SK-N-SH treated with all-trans-retinoic acid at 6 μM for 48 hours (cell line): Measurements from ENCODE around the gene ATP9A.

Experiments used
- ATAC-seq: fragments of 200-7000 bp; cut with Tn5 transposase; 3 replicates; pipeline ENCODE4 v1.9.1; 2020; ENCODE audit warnings: mild to moderate bottlenecking, moderate library complexity
- ARNTL ChIP-seq: fragments of 450-650 bp; formaldehyde crosslinking; IDR thresholded peaks from 2 replicates; pipeline ENCODE4 v1.5.0; 2020; ENCODE audit warnings: low read depth, mild to moderate bottlenecking, moderate library complexity, borderline replicate concordance
- CREB5 ChIP-seq: fragments of 250-450 bp; sonication (Bioruptor Pico); IDR thresholded peaks from 2 replicates; pipeline ENCODE4 v1.5.1; 2020; ENCODE audit warnings: low read depth, mild to moderate bottlenecking, moderate library complexity
- CSDC2 ChIP-seq: fragments of 250-450 bp; sonication (Bioruptor Pico); IDR thresholded peaks from 2 replicates; pipeline ENCODE4 v1.5.0; 2020; ENCODE audit warnings: mild to moderate bottlenecking, moderate library complexity
- CSRNP3 ChIP-seq: fragments of 250-450 bp; sonication (Bioruptor Pico); IDR thresholded peaks from 2 replicates; pipeline ENCODE4 v1.5.1; 2021; ENCODE audit warnings: mild to moderate bottlenecking, moderate library complexity
- ESRRG ChIP-seq: fragments of 250-450 bp; sonication (Bioruptor Pico); IDR thresholded peaks from 2 replicates; pipeline ENCODE4 v1.6.1; 2021; ENCODE audit warnings: mild to moderate bottlenecking
- GLIS3 ChIP-seq: fragments of 250-450 bp; sonication (Bioruptor Pico); IDR thresholded peaks from 2 replicates; pipeline ENCODE4 v1.5.0; 2020; ENCODE audit warnings: mild to moderate bottlenecking, moderate library complexity
- ISL1 ChIP-seq: fragments of 250-450 bp; sonication (Bioruptor Pico); IDR thresholded peaks from 2 replicates; pipeline ENCODE4 v2.1.2; 2022; ENCODE audit warnings: mild to moderate bottlenecking, moderate library complexity
- OSR1 ChIP-seq: fragments of 250-450 bp; sonication (Bioruptor Pico); IDR thresholded peaks from 2 replicates; pipeline ENCODE4 v1.8.0; 2022; ENCODE audit warnings: moderate library complexity, mild to moderate bottlenecking, inconsistent platforms
- PATZ1 ChIP-seq: fragments of 250-450 bp; sonication (Bioruptor Pico); IDR thresholded peaks from 2 replicates; pipeline ENCODE4 v1.8.0; 2020; ENCODE audit warnings: mild to moderate bottlenecking, moderate library complexity, borderline replicate concordance
- POU6F1 ChIP-seq: fragments of 250-450 bp; sonication (Bioruptor Pico); IDR thresholded peaks from 2 replicates; pipeline ENCODE4 v1.8.0; 2021; ENCODE audit warnings: low read depth, mild to moderate bottlenecking, moderate library complexity, borderline replicate concordance
- PPARA ChIP-seq: fragments of 250-450 bp; sonication (Bioruptor Pico); IDR thresholded peaks from 2 replicates; pipeline ENCODE4 v1.5.0; 2020; ENCODE audit warnings: mild to moderate bottlenecking, borderline replicate concordance
- RARB ChIP-seq: fragments of 250-450 bp; sonication (Bioruptor Pico); IDR thresholded peaks from 2 replicates; pipeline ENCODE4 v1.8.0; 2021; ENCODE audit warnings: mild to moderate bottlenecking, moderate library complexity
- SNAI2 ChIP-seq: fragments of 250-450 bp; sonication (Bioruptor Pico); IDR thresholded peaks from 2 replicates; pipeline ENCODE4 v1.5.0; 2020; ENCODE audit warnings: mild to moderate bottlenecking, moderate library complexity
- TCF4 ChIP-seq: fragments of 250-450 bp; sonication (Bioruptor Pico); IDR thresholded peaks from 2 replicates; pipeline ENCODE4 v1.8.0; 2021; ENCODE audit warnings: mild to moderate bottlenecking, moderate library complexity, borderline replicate concordance
- TSHZ2 ChIP-seq: fragments of 250-450 bp; sonication (Bioruptor Pico); IDR thresholded peaks from 2 replicates; pipeline ENCODE4 v1.5.0; 2020; ENCODE audit warnings: mild to moderate bottlenecking, moderate library complexity
- ZC3H10 ChIP-seq: fragments of 250-450 bp; sonication (Bioruptor Pico); IDR thresholded peaks from 2 replicates; pipeline ENCODE4 v1.5.1; 2021; ENCODE audit warnings: mild to moderate bottlenecking, moderate library complexity
- ZFP30 ChIP-seq: fragments of 450-650 bp; formaldehyde crosslinking; IDR thresholded peaks from 2 replicates; pipeline ENCODE4 v1.5.0; 2022; ENCODE audit warnings: mild to moderate bottlenecking, moderate library complexity
- ZNF70 ChIP-seq: fragments of 450-650 bp; formaldehyde crosslinking; IDR thresholded peaks from 2 replicates; pipeline ENCODE4 v1.5.0; 2020; ENCODE audit warnings: mild to moderate bottlenecking, moderate library complexity
- ZNF8 ChIP-seq: fragments of 450-650 bp; formaldehyde crosslinking; IDR thresholded peaks from 2 replicates; pipeline ENCODE4 v1.5.0; 2020; ENCODE audit warnings: mild to moderate bottlenecking, moderate library complexity

The ATP9A gene

GRCh38 chr20:51583073-51583472 is 185.1 kb downstream of the ATP9A start (continued):
- no peak for TF ChIP-seq ZNF70 (CRISPR knock-in tag)

- no peak for ATAC-seq
- TF ChIP-seq CSDC2 (CRISPR knock-in tag), result no peak
- no peak for TF ChIP-seq ZNF70 (CRISPR knock-in tag)
- TF ChIP-seq ISL1, result no peak
- no peak for TF ChIP-seq ZC3H10
- TF ChIP-seq ZFP30, result no peak
- no peak for TF ChIP-seq PATZ1 (CRISPR knock-in tag)
These were observed 186.6 kb downstream of the ATP9A start for GRCh38 chr20:51581571-51581970.

GRCh38 chr20:51579137-51579536 is 189.1 kb downstream of the ATP9A start:
- ATAC-seq, result peak; percentile 67
- no peak for TF ChIP-seq GLIS3 (CRISPR knock-in tag)
- no peak for TF ChIP-seq OSR1 (CRISPR knock-in tag)
- no peak for TF ChIP-seq CSRNP3
- no peak for TF ChIP-seq CREB5 (CRISPR knock-in tag)
- TF ChIP-seq ESRRG (CRISPR knock-in tag), result no peak
- no peak for TF ChIP-seq ARNTL (CRISPR knock-in tag)
- TF ChIP-seq POU6F1 (CRISPR knock-in tag), result no peak
- TF ChIP-seq PATZ1 (CRISPR knock-in tag), result no peak
- no peak for TF ChIP-seq RARB (CRISPR knock-in tag)
- no peak for TF ChIP-seq ZNF8 (CRISPR knock-in tag)
- TF ChIP-seq TCF4 (CRISPR knock-in tag), result no peak
- TF ChIP-seq, all 23 proteins: peak for 0

GRCh38 chr20:51578145-51578459 is 190.1 kb downstream of the ATP9A start:
- no peak for ATAC-seq
- TF ChIP-seq TCF4 (CRISPR knock-in tag), result no peak
- no peak for TF ChIP-seq ZNF8 (CRISPR knock-in tag)
- TF ChIP-seq GLIS3 (CRISPR knock-in tag), result no peak
- TF ChIP-seq ZFP30, result no peak
- no peak for TF ChIP-seq PPARA (CRISPR knock-in tag)
- no peak for TF ChIP-seq TSHZ2
- no peak for TF ChIP-seq ESRRG (CRISPR knock-in tag)
- TF ChIP-seq CSRNP3, result no peak
- TF ChIP-seq ARNTL (CRISPR knock-in tag), result no peak
- no peak for TF ChIP-seq SNAI2 (CRISPR knock-in tag)
- TF ChIP-seq CSDC2 (CRISPR knock-in tag), result no peak
- no peak for TF ChIP-seq RARB (CRISPR knock-in tag)
